Right kidney (tissue), 1 donor: ENCODE results near the gene MMP17.
"Not testable (repeated sequence)": the region's sequence is repeated elsewhere in the genome, so short reads cannot be mapped to it uniquely, and the experiment has no call there.

Experiments
- DNase-seq: peaks from one replicate; pipeline ENCODE4 v3.0.0-alpha.2; 2016

MMP17 gene

DNA sequence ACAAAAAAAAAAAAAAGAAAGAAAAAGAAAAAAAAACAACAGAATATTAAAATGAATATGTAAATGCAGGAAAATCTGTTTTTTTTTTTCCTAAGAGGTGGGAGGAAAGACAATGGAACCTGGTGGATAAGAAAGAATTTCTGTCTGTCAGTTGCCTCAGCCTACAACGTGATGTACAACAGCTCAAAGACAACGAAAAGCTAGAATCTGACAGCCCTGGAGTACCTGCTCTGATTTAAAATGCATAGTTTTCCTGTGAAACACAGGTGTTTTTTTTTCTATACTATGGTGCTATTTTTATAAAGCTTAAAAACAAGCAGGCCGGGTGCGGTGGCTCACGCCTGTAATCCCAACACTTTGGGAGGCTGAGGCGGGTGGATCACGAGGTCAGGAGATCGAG is 36.3 kb downstream of the MMP17 start:
- no peak for DNase-seq

- DNase-seq = no peak
These were observed 37.1 kb downstream of the MMP17 start for GRCh38 chr12:131865180-131865875.

DNA sequence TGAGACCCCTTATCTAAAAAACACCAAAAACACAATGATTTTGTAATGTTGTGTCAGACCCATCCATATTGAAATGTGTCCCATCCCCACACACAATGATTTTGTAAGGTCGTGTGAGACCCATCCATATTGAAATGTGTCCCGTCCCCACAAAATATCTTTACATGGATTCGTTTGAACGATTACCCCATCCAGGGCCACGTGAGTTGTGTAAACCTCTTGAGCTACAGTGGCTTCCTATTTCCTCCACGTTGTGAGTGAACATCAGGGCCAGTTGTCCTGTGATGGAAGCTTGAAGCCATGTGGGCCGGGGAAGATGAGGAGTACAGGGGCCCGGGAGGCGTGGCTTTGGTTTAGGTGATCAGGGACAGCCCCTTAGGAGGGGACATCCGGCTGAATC is 39.3 kb downstream of the MMP17 start:
- DNase-seq = no peak

GRCh38 chr12:131867891-131868675 is 39.9 kb downstream of the MMP17 start:
- no peak for DNase-seq

DNA sequence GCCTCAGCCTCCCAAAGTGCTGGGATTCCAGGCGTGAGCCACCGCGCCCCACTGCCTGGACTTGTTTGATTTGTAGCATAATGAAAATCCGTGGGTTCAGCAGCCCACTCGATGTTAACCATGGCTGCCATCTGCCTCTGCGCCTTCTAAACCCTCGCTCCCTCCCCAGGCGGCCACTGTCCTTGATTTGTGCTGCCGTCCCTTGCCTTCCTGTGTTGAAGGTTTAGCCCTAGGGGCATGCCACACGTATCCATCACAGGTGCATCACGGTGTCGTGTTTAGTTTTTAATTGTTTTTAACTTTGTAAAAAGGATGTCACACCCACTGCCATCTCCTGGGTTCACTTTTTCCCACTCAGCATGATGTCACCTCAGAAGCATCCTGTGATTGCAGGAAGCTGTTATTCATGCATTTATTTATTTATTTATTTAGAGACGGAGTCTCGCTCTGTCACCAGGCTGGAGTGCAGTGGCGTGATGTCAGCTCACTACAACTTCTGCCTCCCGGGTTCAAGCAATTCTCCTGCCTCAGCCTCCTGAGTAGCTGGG is 41.8 kb downstream of the MMP17 start:
- no peak for DNase-seq

DNA sequence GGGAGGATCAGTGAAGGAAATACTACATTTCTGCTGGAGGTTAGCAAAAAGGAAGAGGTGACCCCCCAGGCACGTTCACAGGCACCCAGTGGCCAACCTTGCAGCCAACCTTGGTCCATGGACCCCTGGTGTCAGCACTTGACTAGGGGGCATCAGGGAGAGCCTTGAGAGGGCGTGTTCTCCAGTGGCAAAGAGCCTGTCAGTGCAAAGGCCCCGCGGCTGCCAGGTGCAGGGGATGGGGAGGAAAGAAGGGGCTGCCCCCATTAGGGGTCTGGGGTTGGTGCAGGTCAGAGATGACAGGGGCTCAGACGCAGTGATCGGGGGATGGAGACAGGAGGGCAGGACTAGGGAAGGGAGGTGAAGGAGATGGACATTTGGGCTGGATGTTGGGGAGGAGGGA is 43.5 kb downstream of the MMP17 start:
- no peak for DNase-seq

DNA sequence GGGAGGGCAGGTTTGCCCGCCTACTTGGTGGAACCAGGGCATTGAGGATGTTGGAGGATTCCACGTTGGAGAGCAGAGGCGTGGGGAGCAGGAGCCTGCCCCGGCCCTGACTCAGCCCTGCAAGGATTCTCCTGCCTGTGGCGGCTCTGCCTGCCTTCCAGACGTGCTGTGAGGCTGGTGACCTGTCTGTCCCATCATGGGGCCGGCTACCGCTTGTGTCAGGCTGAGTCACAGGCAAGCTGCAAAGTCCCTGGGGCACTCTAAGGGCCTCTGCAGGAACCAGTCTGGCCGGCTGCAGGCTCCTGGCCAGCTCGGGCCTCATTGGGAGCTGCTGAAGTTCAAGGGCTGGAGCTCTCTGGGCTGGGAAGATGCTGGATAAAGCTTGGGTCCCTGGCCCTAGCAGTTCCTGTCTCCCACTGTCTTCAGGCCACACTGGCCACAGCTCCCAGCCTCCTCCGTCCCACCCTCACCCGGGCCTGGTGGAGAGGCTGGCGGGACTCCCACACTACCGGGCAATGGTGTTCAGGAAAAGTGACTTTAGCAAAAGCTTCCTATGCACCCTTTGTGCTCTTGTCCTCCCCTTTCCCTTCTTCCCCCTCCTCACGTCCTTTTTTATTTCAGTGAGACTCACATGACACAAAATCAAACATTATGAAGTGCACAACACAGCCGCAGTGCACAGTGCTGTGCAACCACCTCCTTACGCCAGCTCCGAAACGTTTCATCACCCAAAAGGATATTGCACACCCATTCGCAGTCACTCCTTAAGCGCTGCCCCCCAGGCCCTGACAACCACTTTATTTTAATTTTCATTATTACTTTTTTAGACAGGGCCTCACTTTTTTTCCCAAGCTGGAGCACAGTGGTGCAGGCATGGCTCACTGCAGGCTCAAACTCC is 44.2 kb downstream of the MMP17 start:
- DNase-seq = no peak

- DNase-seq = no peak
These were observed 45.1 kb downstream of the MMP17 start for GRCh38 chr12:131873293-131873692.

DNA sequence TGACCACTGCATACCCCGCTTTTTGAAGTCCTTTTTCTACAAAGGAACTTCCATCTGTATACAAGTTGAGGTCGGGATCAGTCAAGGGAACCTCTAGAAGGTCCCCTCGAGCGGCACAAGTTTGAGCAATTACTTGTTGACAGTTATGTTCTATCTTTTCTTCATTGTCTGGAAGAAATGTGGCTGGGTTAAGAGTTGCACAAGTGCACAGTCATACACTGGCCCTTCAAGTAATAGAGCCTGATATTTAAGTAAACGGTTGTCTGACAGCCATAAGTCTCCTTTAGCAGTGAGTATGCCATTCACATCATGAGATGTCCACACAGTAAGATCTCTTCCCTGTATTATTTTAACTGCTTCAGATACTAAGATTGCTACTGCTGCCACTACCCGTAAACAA is 46.8 kb downstream of the MMP17 start:
- not testable (repeated sequence) for DNase-seq

DNA sequence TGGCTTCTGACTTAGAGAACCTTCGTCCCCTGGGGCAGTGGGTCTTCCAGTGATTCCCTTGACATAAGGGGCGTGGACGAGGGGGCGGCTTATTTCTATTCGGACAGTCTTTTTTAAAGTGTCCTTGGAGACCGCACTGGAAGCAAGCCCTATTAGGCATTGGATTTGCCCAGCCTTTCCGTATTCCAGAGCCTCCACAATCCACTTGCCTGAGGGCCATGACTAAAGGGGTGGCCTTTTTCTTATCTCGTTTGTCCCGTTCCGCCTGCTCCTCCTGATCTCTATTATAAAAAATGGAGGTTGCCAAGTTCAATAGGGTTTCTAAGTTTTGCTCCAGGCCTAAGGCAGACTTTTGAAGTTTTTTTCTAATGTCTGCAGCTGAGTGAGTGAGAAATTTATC is 49.0 kb downstream of the MMP17 start:
- DNase-seq = not testable (repeated sequence)

DNA sequence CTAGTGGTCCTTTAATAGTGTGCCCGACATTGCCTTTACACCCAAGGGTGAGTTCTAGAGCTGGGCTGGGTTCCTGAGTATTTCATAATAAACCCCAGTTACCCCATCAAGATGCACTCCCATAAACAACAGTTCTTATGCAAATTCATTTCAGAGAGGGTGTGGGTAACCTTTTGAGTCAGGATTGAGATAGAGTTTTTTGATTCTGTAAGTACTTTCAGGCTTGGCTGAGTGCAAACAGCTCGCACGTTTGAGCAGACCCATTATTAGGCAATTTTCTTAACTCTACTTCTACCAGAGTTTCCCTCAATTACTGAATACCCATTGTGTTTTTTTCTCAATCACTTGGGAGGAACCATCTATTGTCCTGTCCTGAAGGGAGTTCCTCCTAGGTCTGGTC is 50.2 kb downstream of the MMP17 start:
- not testable (repeated sequence) for DNase-seq

GRCh38 chr12:131882804-131883520 is 54.8 kb downstream of the MMP17 start:
- no peak for DNase-seq

DNA sequence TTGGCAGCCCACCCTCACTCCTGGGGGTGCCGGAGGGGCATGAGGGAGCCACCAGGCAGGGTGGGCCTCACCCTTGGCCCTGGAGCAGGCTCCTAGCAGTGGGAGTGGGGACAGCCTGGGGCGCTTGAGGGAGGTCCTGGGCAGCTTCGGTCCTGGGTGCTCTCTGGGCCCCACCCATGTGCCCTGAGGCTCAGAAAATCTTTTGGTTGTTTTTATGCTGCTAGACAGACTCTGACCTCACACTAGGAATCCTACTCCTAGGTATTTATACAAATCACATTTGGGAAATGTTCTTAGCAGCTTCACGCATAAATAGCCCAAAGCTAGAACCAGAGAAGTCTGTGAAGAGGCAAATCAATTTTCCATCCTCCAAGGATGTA is 55.3 kb downstream of the MMP17 start:
- no peak for DNase-seq

DNA sequence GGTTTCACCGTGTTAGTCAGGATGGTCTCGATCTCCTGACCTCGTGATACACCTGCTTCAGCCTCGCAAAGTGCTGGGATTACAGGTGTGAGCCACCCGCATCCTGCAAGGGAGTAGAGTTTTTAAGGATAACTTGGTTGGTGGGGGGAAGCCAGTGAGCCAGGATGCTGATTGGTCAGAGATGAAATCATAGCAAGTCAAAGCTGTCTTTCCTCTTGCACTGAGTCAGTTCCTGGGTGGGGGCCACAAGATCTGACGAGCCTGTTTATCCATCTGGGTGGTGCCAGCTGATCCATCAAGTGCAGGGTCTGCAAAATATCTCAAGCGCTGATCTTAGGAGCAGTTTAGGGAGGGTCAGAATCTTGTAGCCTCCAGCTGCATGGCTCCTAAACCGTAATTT is 56.9 kb downstream of the MMP17 start:
- DNase-seq = not testable (repeated sequence)

DNA sequence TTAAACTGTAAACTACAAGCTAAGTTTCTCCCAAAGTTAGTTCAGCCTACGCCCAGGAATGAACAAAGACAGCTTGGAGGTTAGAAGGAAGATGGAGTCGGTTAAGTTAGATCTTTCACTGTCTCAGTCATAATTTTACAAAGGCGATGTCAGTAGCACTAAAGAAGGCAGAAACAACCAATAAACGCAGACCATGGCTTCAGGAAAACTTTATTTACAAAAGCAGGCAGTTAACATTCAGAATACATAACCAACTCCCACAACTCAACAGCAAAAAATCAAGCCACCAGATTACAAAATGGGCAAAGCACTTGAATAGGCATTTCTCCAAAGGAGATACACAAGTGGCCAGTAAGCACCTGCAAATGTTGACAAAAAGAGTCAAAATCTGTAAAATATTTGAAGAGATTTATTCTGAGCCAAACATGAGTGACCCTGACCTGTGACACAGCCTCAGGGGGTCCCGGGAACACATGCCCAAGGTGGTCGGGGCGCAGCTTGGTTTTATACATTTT is 57.4 kb downstream of the MMP17 start:
- DNase-seq = no peak

DNA sequence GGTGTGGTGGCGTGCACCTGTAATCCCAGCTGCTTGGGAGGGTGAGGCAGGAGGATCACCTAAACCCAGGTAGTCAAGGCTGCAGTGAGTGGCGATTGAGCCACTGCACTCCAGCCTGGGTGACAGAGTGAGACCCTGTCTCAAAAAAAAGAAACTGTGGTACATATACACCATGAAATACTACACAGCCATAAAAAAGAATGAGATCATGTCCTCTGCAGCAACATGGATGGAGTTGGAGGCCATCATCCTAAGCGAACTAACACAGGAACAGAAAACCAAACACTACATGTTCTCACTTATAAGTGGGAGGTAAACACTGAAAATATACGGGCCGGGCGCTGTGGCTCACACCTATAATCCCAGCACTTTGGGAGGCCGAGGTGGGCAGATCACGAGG is 63.5 kb downstream of the MMP17 start:
- DNase-seq = not testable (repeated sequence)

DNA sequence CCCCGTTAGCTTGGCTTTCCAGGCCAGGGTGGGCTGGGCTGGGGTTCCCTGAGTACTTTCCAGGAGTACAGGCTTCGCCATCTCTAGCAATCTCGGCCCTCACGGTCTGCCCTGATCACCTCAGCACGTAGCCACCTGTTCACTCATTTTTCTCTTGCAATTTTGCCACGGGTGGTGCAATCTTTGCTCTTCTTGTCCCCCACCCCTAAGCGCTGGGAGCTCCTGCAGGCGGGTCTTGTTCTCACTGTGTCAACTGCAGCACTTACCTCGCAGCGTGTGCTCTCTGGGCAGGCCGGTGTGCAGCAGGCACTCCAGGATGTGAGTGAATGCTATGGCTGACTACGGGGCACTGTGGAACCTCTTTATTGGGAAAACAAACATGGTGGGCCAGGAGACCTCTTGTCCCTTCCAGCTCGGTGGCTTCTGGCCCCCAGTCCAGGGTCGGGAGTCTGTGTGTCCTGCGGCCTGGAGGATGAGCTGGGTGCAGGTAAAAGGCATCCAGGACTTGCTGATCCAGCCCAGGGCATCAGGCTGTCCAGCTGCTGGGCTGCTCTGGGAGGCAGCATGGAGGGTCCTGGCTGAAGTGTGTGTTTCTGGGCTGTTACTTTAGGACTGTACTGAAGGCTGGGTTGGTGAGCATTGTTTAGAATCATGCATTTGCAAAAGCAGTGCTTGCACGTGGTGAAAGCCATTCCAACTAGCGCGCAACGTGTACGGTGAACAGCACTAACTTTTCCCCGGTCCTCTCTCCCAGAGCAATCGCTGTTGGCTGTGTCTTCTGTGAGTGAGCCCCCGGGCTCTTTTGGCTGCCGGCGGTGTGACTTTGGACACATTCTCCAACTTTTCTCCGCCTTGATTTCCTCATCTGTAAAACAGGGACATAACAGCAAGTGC is 64.8 kb downstream of the MMP17 start:
- no peak for DNase-seq

DNA sequence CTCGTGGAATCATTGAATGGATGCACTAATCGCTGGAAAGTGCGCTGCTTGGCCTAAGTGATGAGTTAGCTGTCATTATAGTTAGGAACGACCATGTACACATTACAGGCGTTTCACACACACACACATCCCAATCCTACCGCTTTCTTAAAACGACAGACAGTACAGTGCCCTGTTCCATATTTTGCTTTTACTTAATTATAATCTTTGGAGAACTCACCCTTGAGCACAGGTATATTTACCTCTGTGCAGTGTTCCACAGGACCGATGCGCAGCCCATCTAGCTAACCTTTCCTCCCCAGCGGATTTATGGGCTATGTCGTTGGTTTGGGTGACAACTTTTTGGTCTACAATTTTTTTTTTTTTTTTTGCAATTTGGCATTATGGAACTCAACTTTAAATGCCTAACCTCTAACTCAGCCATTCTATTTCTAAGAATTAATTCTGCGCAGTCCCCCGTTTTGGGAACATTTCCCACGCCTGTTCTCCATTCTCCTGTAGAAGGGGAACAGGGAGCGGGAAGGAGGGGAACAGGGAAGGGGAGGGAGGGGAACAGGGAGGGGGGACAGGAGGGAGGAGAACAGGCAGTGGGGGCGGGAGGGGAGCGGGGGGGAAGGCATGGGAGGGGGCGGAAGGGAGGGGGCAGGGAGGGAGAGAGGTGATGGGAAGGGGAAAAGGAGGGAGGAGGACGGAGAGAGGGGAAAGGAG is 65.6 kb downstream of the MMP17 start:
- DNase-seq = peak; percentile 20

- DNase-seq = peak; percentile 80
These were observed 66.2 kb downstream of the MMP17 start, which contains the start of gene ULK1 for GRCh38 chr12:131894313-131894860. Gene ULK1 (plus strand): TSS chr12:131894622. CDS start chr12:131895002, 380 bp downstream.
